Uterus (tissue), 4 donors: ENCODE measurements around the gene GHITM. TPM values are rescaled to one million over a fixed set of nuclear protein-coding genes. Genes with fewer than 3 reads are reported as not detected.

Experiments
- DNase-seq, 2 donors: peaks; one replicate each; pipeline ENCODE4 v3.0.0-alpha.2; 2019 to 2020
- H3K27ac ChIP-seq, 2 donors: fragments of 200-600 bp; sonication (generic); 1 replicate in 1 of 2; 2 replicates in 1 of 2; pipeline ENCODE4 v1.5.1; 2016 to 2018
- H3K27me3 ChIP-seq, 2 donors: fragments of 200-600 bp; sonication (generic); one replicate each; pipeline ENCODE4 v1.5.1; 2018 to 2019; ENCODE audit warnings: control low read depth in 1 of 2
- H3K36me3 ChIP-seq, 2 donors: fragments of 200-600 bp; sonication (generic); one replicate each; pipeline ENCODE4 v1.5.1; 2019; ENCODE audit warnings: control low read depth in 1 of 2
- H3K4me1 ChIP-seq, 2 donors: fragments of 200-600 bp; sonication (generic); one replicate each; pipeline ENCODE4 v1.5.1; 2018 to 2019; ENCODE audit warnings: control low read depth in 1 of 2
- H3K4me3 ChIP-seq, 2 donors: fragments of 200-600 bp; sonication (generic); 1 replicate in 1 of 2; 2 replicates in 1 of 2; pipeline ENCODE4 v1.5.1; 2018 to 2019; ENCODE audit warnings: mild to moderate bottlenecking in 1 of 2
- H3K9me3 ChIP-seq, 2 donors: fragments of 200-600 bp; sonication (generic); one replicate each; pipeline ENCODE4 v1.5.1; 2019; ENCODE audit warnings: control low read depth in 1 of 2
- CTCF ChIP-seq, 4 experiments: fragments of 200-600 bp in 2 of 4; fragments of 450-650 bp in 2 of 4; sonication (generic) in 2 of 4; IDR thresholded peaks; one replicate each; pipeline ENCODE4 v1.5.1; 2016 to 2019; ENCODE audit warnings: antibody characterized with exemption in 4 of 4, mild to moderate bottlenecking in 2 of 4, moderate library complexity in 1 of 4
- POLR2A ChIP-seq, 2 donors: fragments of 450-650 bp; IDR thresholded peaks; one replicate each; pipeline ENCODE4 v1.6.1; 2016; ENCODE audit warnings: antibody characterized with exemption in 2 of 2, mild to moderate bottlenecking in 1 of 2, moderate library complexity in 1 of 2
- intact Hi-C: fragments of 100-400 bp; cut with DNase I; formaldehyde crosslinking; loops from one replicate; pipeline ENCODE4 v1.15.1; 2023; ENCODE audit warnings: low total_unique reads
- total RNA-seq, 4 donors: library from RNA; depleted of rRNA in 3 of 4; stranded (reverse); fragments of >200 nt in 3 of 4; gene quantifications; one replicate each; pipeline versions ENCODE4 v1.1.0 to v1.2.4, GENCODE V29; 2014 to 2023
- donor health status: DM: yes; HTN: yes; CAD: no.

GHITM gene
- total RNA-seq, 4 donors from 2014 or later, result 83.6 to 141 (median 113) TPM

GRCh38 chr10:84156768-84157167 is 17.5 kb downstream of the GHITM start:
- H3K9me3 ChIP-seq, result no peaks in the 10 kb centered on the region
- TF ChIP-seq CTCF (IDR thresholded peaks at IDR 0.05), result no peak
- no peak for TF ChIP-seq POLR2A (IDR thresholded peaks at IDR 0.05)
- DNase-seq, result no peak

GRCh38 chr10:84158061-84158460 is 18.8 kb downstream of the GHITM start:
- TF ChIP-seq CTCF (IDR thresholded peaks at IDR 0.05) (no peak), POLR2A (IDR thresholded peaks at IDR 0.05) (no peak)
- no peak for DNase-seq
- intact Hi-C loops, result no loop called here
- Histone ChIP-seq H3K27me3 (no peaks in the 10 kb centered on the region), H3K4me1 (no peaks in the 10 kb centered on the region), H3K27ac (no peak overlapping the region), H3K4me3 (no peak overlapping the region), H3K36me3 (no peaks in the 10 kb centered on the region), H3K9me3 (no peaks in the 10 kb centered on the region)

More at GRCh38 chr10:84156768-84157167, 17.5 kb downstream of the GHITM start:
- intact Hi-C loops, result no loop called here
- H3K4me1 ChIP-seq, result no peaks in the 10 kb centered on the region
- no peak overlapping the region for H3K27ac ChIP-seq
- H3K27me3 ChIP-seq, result no peaks in the 10 kb centered on the region
- H3K4me3 ChIP-seq, result no peak overlapping the region
- H3K36me3 ChIP-seq, result peaks cover 0 to 2% of the 10 kb centered on the region in 2 donors

GRCh38 chr10:84158550-84158949 is 19.2 kb downstream of the GHITM start:
- Histone ChIP-seq H3K27ac (no peak overlapping the region), H3K4me1 (no peaks in the 10 kb centered on the region), H3K9me3 (no peaks in the 10 kb centered on the region), H3K27me3 (no peaks in the 10 kb centered on the region), H3K36me3 (no peaks in the 10 kb centered on the region), H3K4me3 (no peak overlapping the region)
- intact Hi-C loops, result no loop called here
- no peak for DNase-seq
- TF ChIP-seq POLR2A (IDR thresholded peaks at IDR 0.05) (no peak), CTCF (IDR thresholded peaks at IDR 0.05) (no peak)

GRCh38 chr10:84159076-84159685 is 19.9 kb downstream of the GHITM start:
- no peak for TF ChIP-seq CTCF (IDR thresholded peaks at IDR 0.05)
- TF ChIP-seq POLR2A (IDR thresholded peaks at IDR 0.05), result no peak
- Histone ChIP-seq H3K9me3 (no peaks in the 10 kb centered on the region), H3K27ac (no peak overlapping the region), H3K4me1 (no peaks in the 10 kb centered on the region), H3K36me3 (no peaks in the 10 kb centered on the region), H3K27me3 (no peaks in the 10 kb centered on the region), H3K4me3 (no peak overlapping the region)
- DNase-seq, result no peak
- intact Hi-C loops, result no loop called here

GRCh38 chr10:84160663-84161362 is 21.5 kb downstream of the GHITM start:
- intact Hi-C loops, result no loop called here
- no peak overlapping the region for H3K27ac ChIP-seq
- H3K9me3 ChIP-seq, result no peaks in the 10 kb centered on the region
- H3K4me3 ChIP-seq, result no peak overlapping the region
- no peaks in the 10 kb centered on the region for H3K27me3 ChIP-seq
- no peaks in the 10 kb centered on the region for H3K4me1 ChIP-seq
- DNase-seq, result no peak
- TF ChIP-seq CTCF (IDR thresholded peaks at IDR 0.05) (no peak), POLR2A (IDR thresholded peaks at IDR 0.05) (no peak)
- H3K36me3 ChIP-seq, result no peaks in the 10 kb centered on the region
